IPS-11a (cell line): ENCODE measurements around the gene RBMS3.
"Not testable (repeated sequence)": the region's sequence is repeated elsewhere in the genome, so short reads cannot be mapped to it uniquely, and the experiment has no call there.

ENCODE experiments used
- H3K4me3 ChIP-seq: one replicate; pipeline ENCODE4 v1.5.1; 2013; ENCODE audit warnings: low read depth, low read length, control low read depth

RBMS3 gene

GRCh38 chr3:29514912-29515311 lies 234.0 kb downstream of the RBMS3 start:
- no peak overlapping the region for H3K4me3 ChIP-seq

GRCh38 chr3:29515451-29515850 lies 234.6 kb downstream of the RBMS3 start:
- no peak overlapping the region for H3K4me3 ChIP-seq

DNA sequence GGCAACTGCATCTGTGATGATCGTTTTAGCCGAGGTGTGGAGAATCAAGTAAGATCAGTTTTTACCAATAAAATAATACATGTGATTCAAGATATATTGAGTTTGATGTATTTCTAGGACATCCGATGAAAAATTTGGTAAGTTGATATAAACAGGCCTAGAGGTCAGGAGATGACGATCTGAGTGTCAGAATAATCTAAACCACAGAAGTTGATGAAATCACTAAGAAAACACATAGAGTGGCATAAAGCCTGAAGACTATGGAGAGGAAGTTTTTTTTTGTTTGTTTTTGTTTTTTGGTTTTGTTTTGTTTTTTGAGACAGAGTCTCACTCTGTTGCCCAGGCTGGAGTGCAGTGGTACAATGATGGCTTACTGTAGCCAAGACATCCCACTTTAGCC lies 235.3 kb downstream of the RBMS3 start:
- no peak overlapping the region for H3K4me3 ChIP-seq

DNA sequence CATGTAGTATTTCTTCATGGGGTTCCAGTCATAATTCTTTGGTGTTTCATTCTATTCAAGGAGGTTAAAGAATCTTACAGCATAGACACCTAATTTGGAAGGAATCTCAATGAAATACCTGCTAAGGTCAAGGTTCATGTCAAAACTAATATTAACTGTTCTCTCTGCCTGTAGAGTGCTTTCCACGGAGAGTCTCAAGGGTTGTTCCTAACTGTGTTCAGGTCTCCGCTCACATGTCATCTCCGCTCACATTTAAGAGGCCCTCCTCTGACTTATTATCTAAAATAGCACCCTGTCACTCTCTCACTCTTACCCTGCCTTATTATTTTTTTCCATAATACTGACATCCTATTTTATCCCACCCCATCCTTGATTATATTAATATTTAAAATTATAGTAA lies 239.9 kb downstream of the RBMS3 start:
- H3K4me3 ChIP-seq: no peak overlapping the region

GRCh38 chr3:29521293-29521692 lies 240.4 kb downstream of the RBMS3 start:
- H3K4me3 ChIP-seq: no peak overlapping the region

- no peak overlapping the region for H3K4me3 ChIP-seq
Measured at GRCh38 chr3:29521751-29522150, 240.9 kb downstream of the RBMS3 start.

DNA sequence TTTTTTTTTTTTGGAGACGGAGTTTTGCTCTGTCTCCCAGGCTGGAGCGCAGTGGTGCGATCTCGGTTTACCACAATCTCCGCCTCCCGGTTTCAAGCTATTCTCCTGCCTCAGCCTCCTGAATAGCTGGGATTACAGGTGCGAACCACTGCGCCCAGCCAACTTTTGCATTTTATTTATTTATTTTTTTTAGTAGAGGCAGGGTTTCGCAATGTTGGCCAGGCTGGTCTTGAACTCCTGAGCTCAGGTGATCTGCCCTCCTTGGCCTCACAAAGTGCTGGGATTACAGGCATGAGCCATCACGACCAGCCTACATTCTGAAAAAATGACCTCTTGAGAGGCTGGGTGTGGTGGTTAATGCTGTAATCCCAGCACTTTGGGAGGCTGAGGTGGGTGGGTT lies 243.6 kb downstream of the RBMS3 start:
- H3K4me3 ChIP-seq: not testable (repeated sequence)

DNA sequence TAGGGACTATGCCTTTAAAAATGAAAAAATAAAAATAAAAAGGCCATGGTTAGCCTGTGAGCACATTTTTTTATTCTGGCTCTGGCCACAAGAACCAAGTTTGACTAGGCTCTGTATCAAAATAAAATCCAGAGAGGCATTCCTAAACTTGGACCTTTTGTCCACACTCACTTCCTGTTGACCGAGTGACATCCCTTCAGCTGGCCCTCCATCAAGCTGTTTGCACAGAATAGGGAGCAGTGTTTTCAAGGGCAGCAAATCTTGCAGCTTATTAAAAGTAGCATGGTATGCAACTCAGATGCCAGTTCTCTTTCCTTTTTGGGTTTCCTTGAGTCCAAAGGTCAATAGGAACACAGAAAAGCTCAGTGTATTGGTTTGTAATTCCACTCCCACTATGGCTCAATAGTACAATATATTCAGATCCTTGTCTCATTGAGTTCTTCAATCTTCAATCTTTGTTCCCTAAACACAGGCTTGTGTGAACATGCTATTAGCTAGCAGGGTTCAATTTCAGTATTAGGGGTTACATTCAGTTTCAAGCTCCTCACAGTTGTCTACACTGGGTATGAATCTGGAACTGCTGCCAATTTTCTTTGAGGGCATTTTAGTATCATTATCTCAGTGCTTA lies 244.5 kb downstream of the RBMS3 start:
- no peak overlapping the region for H3K4me3 ChIP-seq

DNA sequence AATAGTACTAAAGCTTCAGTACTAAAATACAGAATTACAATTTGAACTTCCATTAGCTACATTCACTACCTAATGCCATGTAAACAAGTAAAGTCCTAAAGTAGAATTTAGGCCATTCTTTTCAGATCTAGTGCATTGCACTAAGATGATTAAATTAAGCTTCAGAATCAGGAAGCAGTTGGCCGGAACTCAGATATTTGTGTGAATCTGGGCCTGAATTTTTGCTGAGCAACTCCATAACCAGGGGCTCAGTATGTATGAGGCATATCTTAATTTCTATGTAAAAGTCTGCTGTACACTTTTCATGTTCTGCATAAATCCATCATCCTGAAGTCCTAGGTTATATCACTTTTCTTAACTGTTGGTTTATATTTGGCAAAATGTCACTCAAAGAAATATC lies 246.4 kb downstream of the RBMS3 start:
- no peak overlapping the region for H3K4me3 ChIP-seq

GRCh38 chr3:29531644-29532043 lies 250.8 kb downstream of the RBMS3 start:
- no peak overlapping the region for H3K4me3 ChIP-seq

- H3K4me3 ChIP-seq: no peak overlapping the region
Measured at GRCh38 chr3:29532473-29532872, 251.6 kb downstream of the RBMS3 start.

DNA sequence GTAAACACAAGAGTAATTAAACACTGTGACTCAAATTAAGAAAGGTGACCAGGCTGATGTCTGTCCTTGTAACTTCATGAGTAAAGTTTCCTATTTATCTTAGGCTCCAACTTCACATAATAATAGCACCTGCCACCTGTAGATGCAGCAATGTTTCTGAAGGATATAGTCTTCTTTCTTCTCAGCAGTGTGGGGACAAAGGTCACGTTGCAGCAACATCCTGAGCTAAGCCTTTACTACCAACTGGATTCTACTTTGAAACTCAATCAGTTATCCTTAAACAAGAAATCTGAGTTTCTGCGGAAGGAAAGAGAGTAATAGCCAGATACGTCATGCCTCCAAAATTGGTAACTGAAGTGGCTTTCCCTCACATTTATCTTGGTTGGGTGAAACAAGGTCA lies 253.1 kb downstream of the RBMS3 start:
- no peak overlapping the region for H3K4me3 ChIP-seq

DNA sequence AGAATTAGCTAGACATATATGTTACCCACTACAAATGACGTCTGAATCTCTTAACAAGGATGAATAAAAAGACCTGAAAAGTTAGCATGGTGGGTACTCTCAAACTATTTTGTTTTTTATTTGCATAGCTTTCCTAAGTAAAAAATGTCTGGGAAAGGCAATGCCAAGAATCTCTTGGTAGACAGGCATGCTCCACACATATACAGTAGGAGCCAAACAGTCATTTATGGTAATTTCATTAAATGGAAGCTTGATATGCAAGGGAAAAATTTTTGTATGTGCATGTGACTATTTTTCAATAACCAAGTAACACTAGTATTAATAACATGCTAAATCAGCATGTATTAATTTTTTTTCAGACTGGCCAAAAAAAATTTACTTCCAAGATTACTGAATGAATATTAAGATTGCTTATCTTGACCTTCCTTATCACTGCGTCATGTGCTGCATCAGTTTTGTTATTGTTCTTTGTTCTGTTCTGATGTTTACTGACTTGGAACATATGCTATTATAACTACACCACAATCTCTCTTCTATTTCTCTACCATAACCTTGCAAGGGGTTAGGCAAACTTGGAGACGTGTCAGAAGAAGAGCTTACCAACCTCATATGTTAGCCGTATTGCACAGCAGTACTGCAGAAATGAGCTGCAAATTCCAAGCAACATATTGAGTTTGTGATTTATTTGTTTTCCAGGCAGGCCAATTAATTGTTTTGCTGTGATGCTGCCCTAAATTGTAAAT lies 255.3 kb downstream of the RBMS3 start:
- no peak overlapping the region for H3K4me3 ChIP-seq

DNA sequence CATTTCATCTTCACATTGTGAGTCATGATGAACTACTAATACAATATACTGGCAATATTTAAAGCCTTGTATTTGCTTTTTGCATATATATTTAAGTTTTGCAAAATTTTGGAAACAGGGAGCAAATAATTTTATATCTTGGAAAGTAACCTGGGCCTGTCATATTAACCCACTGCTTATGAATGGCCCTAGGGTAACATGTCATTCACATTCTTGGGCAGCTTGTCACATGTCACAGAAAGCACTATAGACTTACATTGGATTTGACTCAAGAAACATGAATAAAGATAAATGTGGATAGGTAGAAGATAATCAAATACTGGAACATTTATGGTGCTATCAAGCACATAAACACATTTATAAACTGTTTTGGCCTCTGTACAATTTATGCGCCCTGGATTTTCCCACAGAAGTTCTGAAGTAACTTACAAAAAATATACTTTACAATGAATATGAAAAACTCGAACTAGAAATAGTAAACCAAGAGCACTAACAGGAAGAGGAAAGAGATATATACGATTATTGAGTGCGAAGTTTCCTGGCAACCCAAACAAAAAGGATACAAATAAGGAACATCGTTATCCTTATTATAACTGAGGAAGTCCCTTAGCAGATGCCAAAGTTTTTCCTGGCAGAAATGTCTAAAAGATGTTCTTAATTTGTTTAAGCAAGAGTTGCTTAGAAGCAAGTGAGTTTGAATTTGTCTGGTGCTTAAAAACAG lies 257.2 kb downstream of the RBMS3 start:
- H3K4me3 ChIP-seq: no peak overlapping the region

GRCh38 chr3:29538610-29538958 lies 257.7 kb downstream of the RBMS3 start:
- no peak overlapping the region for H3K4me3 ChIP-seq

- no peak overlapping the region for H3K4me3 ChIP-seq
Measured at GRCh38 chr3:29540544-29540943, 259.7 kb downstream of the RBMS3 start.

DNA sequence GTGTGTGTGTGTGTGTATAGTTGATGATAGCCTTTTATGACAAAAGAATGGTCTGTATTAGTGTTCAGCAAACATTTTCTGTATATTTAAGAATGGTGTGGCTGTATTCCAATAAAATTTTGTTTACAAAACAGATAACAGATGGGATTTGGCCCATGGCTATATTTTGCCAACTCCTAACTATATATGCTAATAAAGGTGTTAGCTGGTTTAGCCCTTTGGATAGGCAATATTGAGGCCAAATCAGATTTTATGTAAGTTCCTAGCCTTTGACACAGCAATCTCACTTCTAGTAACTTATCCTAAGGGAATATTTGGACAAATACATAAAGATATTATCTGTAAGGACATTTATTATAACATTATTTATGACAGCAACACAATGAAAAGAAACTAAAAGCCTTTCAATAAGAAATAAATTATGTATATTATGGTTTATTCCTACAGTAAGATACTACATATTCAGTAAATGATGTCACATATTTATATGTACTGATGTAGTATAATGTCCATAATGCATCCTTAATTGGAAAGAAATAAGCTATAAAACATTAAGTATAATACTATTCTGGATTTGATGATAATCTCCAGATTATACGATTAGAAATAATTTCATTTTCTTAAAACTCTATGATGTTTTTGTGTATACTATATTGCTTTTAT lies 264.0 kb downstream of the RBMS3 start:
- H3K4me3 ChIP-seq: no peak overlapping the region

GRCh38 chr3:29545615-29546014 lies 264.7 kb downstream of the RBMS3 start:
- no peak overlapping the region for H3K4me3 ChIP-seq

DNA sequence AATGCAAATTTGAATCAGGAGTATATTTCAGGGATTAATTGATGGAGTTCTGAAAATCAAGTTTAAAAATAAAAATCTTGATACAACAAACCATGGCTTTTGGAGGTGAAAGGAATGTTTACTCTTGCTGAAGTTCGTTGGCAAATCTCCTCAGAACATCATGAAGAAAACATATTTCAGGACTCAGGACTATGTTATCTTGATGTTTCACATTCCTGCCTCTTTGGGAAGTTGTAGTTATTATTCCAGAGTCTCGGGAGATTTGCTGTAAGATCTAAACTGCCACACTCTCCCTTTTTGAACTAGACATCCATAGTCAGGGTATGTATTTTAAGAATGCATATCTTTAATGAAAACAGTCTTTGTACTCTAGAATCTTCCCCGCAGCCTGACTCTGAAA lies 271.2 kb downstream of the RBMS3 start:
- no peak overlapping the region for H3K4me3 ChIP-seq

- H3K4me3 ChIP-seq: no peak overlapping the region
Measured at GRCh38 chr3:29554566-29554965, 273.7 kb downstream of the RBMS3 start.

GRCh38 chr3:29555590-29555989 lies 274.7 kb downstream of the RBMS3 start:
- H3K4me3 ChIP-seq: no peak overlapping the region

DNA sequence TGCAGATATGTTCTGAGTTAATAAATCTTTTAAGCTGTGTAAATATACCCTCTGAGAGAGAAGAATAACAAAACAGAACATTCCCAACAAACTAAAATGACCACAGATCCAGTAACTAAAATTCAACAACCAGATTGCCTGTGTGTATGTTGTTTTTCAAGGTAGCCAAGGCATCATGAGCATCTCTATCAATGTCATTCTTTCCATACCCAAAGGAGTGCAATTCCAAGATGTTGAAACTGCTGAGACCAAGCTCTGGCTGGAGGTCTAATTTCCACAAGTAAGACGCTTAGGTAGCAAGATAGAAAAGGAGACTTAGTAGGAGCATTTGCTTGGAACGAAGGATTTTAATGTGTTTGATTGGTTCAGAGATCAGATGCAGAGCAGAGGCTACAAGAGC lies 276.3 kb downstream of the RBMS3 start:
- H3K4me3 ChIP-seq: no peak overlapping the region
